Superior temporal gyrus (tissue), 1 donor: ENCODE data around the gene BZW1.

Source experiments
- DNase-seq: peaks from one replicate; pipeline ENCODE4 v3.0.0-alpha.2; 2016; ENCODE audit errors: extremely low spot score

The BZW1 gene

DNA sequence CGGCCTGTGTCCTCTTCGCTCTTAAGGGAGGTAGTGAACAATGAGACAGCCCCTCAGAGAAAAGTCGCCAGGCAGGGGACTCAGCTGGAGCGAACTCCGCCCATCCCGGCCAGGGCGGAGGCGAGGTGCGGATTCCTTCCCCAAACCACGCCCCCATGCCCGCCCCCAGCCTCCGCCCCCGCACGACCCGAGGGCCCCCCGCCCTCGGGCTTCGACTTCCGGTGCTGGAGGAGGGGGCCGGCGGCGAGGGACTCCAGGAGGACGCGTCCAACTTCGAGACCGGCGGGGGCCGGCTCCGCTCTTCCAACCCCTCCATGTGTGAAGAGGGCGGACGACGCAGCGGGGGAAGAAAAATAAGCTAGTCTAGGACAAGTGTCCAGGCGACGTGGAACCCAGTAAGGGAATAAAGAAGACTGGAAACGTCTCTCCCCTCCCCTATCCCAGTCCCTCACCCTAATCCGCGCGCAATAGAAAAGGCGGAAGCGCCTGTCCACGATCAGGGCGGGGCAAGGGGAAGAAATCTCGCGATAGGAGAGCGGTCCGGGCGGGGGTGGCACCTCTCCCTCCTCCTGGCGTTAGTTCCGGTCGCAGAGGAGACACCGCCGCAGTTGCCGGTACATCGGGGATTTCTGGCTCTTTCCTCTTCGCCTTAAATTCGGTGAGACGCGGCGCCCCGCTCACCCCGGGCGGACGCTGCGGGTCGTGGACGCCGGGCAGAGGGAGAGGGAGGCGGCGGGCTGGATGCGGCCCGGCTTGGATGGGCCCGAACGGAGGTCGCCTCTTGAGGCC is at the start of gene BZW1:
Gene BZW1 (plus strand): TSS at position 578 of the 789 bp plus-strand sequence. CDS start 1,308 bp downstream, outside the sequence.
- DNase-seq, result peak; percentile 98

- no peak for DNase-seq
Measured at GRCh38 chr2:200762127-200762526, 49.6 kb upstream of the BZW1 start.

DNA sequence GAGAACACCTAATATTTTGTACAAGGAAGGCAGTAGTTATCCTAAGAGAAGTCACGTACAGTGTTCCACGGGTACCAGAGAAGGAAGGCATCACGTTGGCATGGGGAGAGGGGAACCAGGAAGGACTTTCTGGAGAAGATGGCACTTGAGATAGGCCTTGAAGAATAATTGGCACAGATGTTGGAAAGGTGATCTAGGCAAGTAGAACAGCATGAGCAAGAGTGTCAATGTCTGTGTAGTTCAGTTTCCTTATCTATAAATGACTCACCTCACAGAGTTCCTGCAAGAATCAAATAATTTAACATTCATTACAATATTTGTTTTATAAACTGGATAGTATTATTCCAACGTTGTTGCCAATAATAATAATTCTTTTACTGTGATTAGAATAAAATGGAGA is 48.3 kb upstream of the BZW1 start:
- no peak for DNase-seq

GRCh38 chr2:200765139-200765951 is 46.4 kb upstream of the BZW1 start:
- no peak for DNase-seq

DNA sequence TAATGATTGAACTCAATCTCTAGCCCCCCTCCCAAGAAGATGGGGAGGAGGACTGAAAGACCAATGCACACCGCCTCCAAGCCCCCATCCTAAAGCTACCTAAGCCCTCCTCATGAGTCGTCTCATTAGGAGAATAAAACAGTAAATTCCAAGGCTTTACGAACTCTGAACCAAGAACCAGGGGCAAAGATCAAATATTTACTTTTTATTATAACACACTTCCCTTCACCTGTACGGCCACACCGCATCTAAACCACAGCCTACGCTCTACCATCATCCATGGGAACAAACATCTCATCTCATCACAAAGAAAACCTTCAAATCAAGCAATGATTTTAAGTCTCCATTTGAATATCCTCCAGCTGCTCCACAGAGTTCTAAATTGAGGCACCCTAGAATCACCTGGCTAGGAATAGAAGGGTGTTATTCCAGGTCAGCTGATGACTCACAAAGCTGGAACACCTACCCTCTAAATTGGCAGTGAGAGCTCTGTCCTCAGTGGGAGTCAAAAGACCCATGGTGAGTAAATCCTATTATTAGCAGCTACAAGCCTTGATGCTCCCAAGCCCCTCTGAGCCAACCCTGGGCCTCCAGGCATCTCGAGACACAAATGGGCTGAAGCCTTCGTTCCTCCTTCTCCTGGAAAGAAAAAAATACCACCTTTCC is 45.6 kb upstream of the BZW1 start:
- no peak for DNase-seq

DNA sequence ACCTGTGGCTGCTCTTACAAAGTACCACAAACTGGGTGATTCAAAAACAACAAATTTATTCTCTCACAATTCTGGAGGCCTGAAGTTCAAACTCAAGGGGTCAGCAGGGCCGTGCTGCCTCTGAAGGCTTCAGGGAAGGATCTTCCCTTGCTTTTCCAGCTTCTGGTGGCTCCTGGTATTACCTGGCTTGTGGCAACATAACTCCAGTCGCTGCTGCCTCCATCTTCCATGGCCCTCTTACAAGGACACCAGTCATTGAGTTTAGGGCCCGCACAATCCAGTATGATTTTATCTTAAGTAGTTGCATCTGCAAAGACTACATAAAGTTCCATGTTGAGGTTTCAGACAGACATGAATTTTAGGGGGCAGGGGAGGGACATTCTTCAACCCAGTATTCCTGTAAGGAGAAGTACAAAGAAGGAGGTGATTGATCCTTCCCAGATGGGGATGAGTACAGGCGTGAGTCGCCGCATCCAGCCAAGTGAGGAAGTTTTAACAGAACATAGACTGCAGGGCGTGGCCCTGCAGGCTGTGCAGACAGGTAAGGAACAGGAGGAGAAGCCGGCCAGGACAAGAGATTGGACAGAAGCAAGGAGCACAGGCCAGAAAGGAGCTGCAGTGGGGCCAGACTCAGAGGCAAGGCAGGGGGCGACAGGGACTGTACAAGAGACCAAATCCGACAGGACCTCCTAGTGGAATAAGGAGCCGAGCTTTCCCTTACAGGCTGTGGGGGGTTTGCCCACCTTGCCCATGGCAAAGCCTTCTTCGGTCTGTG is 44.4 kb upstream of the BZW1 start:
- DNase-seq, result no peak

- no peak for DNase-seq
Measured at GRCh38 chr2:200770847-200771246, 40.9 kb upstream of the BZW1 start.

- DNase-seq, result no peak
Measured at GRCh38 chr2:200772620-200773019, 39.1 kb upstream of the BZW1 start.

DNA sequence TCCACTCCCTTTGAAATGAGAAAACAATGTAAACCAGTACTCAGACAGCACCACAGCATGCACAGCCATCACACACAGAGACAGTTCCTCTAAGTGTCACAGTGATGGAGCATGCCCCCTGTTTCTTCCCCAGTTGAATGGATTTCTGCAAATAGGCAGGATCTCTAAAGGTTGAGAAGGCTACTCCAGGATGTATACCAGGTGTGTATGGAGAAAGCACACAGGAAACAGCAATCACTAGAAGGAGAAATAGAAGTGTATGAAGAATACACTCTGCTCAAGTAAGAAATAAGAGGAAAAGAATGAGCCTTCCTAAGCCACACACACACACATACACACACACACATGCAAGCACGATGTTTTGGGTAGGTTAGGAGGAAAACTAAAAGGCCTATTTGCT is 38.6 kb upstream of the BZW1 start:
- DNase-seq, result no peak

GRCh38 chr2:200774920-200775319 is 36.8 kb upstream of the BZW1 start:
- no peak for DNase-seq

DNA sequence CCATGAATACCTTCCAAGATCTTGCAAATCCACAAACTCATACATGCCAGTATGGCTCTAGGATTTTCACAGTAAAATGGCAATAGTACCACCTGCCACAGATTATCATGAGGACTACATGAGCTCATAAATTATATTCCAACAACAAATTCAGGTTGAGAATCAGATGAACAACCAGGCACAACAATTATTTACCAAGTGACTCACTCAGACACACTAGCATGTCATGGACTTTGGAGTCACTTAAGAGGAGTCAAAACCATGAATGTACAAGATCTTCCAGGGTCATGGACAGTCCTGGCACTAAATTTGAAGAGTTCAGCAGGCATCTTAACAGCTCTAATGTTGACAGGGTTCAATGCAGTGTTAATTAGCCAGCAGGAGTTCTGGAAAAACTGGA is 34.4 kb upstream of the BZW1 start:
- DNase-seq, result no peak

- no peak for DNase-seq
Measured at GRCh38 chr2:200778038-200778437, 33.7 kb upstream of the BZW1 start.

- no peak for DNase-seq
Measured at GRCh38 chr2:200779214-200779613, 32.5 kb upstream of the BZW1 start.

- DNase-seq, result no peak
Measured at GRCh38 chr2:200781616-200782015, 30.1 kb upstream of the BZW1 start.

- no peak for DNase-seq
Measured at GRCh38 chr2:200782251-200782650, 29.5 kb upstream of the BZW1 start.

- no peak for DNase-seq
Measured at GRCh38 chr2:200784215-200784614, 27.5 kb upstream of the BZW1 start.

- no peak for DNase-seq
Measured at GRCh38 chr2:200786423-200786822, 25.3 kb upstream of the BZW1 start.

- no peak for DNase-seq
Measured at GRCh38 chr2:200786826-200787225, 24.9 kb upstream of the BZW1 start.

DNA sequence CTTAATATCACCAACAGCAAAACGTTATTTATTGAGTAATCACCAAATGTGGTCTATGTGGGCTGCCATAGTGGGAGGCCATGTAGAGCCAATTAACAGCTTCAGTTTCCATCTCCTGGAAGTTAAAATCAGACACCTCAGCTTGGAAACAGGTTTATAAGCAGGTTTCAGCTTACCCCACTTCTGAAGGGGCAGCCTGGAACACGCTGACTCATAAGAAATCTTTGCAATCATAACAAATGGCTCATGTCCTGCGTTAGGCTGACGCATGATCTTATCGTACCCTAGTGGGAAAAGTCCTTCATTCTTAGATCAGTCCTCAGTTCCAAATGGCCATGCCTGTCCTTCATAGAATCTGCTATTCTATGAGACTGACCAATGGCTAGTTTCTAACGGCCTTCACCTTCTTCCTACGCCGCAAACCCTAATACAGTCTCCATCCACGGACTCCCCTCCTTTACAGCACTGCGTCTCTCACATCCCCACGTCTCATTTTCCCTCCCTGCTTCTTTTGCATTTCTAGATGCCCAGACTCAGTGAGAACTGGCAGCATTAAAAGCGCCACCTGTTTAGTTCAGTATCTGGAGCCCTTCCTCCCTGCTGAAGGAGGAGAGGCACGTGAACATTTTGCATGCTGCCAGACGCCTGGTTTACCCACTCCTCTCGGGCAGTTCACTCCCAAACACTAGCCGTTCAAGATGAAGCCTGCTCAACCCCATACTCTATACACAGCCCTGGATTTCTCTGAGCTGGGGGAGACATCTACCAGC is 24.2 kb upstream of the BZW1 start:
- DNase-seq, result no peak

DNA sequence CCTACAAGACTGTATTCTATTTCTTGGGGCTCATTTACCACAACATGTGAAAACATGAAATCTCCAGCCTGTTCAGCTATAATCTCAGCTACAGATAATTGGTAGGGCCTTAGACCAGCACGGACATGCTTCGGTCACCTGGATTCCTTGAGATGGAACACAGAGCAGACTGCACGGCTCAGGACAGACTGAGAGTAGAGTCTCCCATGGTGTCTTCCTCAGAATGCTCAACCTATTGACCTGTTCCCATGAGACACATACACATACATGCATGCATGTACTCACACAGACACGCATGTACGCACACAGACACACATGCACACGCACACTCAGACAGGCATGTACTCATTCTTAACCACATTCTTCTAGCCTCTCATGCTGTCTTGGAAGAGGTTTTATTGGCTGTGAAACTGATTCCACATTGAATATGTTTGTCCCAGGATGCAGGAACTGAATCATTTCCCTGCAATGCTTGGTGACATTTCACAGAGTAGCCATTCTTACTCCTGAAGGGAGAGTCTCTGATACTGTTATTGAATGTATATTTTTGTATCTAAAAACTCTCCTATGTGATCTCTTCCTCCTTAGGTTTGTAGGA is 23.5 kb upstream of the BZW1 start:
- DNase-seq, result no peak

- no peak for DNase-seq
Measured at GRCh38 chr2:200790185-200790584, 21.5 kb upstream of the BZW1 start.
